ENCODE data around the gene ADAMTS17. TPM values are rescaled to one million over a fixed set of nuclear protein-coding genes. Genes with fewer than 3 reads are reported as not detected.
"Not testable (repeated sequence)": the region's sequence is repeated elsewhere in the genome, so short reads cannot be mapped to it uniquely, and the experiment has no call there.

Gene ADAMTS17
- total RNA-seq, 1 experiment from 2014 or later: 4.1 TPM

DNA sequence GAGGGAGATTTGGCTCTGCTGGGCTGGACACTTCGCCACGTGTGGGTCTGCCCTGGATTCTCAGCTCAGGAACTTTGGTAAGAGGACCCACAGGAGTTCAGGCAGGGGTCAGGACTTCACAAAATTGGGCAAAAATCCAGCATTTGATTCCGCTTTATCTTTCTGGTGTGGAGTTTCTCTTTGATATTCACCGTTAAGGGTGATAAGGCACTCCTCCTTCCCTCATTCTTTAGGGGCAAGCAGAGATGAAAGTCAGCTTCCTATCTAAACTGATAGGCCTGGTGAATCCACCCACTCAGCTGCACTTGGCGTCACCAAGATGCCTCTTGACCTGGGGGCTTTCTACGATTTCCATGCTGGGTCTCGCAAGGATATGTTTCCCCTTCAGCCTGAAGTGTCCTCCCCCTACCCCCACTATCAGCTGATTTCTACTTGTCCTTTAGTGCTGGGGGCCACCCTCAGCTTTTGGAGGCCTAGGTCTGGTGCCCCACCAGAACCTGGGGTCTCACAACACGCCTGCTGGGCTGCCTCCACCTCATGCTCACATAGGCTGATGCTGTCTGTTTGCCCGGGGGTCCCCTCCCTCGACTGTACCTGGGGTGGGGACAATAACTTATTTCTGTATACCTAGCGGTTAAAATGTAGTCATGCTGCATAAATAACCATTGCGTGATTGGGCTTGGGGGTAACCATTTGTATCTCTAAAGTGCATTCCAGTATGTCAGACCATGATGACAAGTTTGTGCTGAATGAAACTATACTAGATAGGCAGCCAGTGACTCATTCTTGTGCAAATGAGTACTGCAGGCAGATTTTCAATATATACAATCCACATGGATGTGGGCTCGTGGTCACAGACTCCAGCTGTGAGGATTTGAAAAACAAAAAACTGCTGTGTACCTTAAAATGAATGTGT is 248.3 kb downstream of the ADAMTS17 start:
- no peak overlapping the region for H3K27ac ChIP-seq

DNA sequence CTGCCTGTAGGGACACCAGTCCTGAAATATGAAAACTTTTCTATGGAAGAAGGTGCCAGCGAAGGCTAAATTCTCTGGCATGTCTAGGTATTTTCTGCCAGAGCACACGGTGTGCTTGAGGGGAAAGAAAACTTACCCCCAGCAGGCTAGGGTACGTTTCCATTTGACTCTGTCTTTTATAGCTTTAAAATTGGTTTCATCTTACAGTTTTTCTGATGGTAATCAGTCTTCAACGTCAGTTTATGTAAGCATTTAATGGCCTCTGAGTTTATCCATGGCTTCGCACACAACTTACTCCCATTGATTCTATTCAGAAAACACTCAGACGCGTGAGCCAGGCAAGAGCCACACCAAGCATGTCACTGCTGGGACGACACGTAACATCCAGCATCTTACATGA is 249.7 kb downstream of the ADAMTS17 start:
- no peaks in the 10 kb centered on the region for H3K27me3 ChIP-seq
- no peak for DNase-seq
- H3K36me3 ChIP-seq: no peaks in the 10 kb centered on the region
- no peak overlapping the region for H3K27ac ChIP-seq
- 0 out of 2 replicates have a peak, but pooled peaks cover 4% of the 10 kb centered on the region for H3K4me1 ChIP-seq
- peaks cover 4% of the 10 kb centered on the region; the same call in 1 of the 2 replicates for H3K9me3 ChIP-seq (replicated peaks)
- no peak overlapping the region for H3K4me3 ChIP-seq

More for the DNA sequence above, 248.3 kb downstream of the ADAMTS17 start:
- Histone ChIP-seq H3K36me3 (no peaks in the 10 kb centered on the region), H3K4me1 (0 out of 2 replicates have a peak, but pooled peaks cover 4% of the 10 kb centered on the region), H3K4me3 (no peak overlapping the region), H3K9me3 (replicated peaks) (peaks cover 4% of the 10 kb centered on the region; the same call in 1 of the 2 replicates), H3K27me3 (no peaks in the 10 kb centered on the region)
- no peak for DNase-seq

DNA sequence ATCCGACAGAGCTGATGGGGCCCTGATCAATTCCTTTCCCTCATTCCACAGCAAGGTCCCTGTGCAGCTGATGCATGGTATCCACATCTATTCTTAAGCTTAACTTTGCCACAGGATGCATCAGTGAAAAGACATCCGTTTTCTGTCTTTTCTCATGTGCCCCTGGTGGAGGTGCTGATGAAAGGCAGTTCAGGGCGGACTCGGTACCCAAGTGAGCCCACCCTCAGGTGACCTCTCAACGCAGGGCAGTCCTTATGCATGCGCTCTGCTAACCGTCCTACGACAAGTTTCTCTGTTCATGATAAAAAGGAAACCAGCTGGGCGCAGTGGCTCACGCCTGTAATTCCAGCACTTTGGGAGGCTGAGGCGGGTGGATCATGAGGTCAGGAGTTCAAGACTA is 251.4 kb downstream of the ADAMTS17 start:
- no peak overlapping the region for H3K27ac ChIP-seq
- H3K4me1 ChIP-seq: 0 out of 2 replicates have a peak, but pooled peaks cover 4% of the 10 kb centered on the region
- H3K27me3 ChIP-seq: no peaks in the 10 kb centered on the region
- no peak overlapping the region for H3K4me3 ChIP-seq
- no peaks in the 10 kb centered on the region for H3K36me3 ChIP-seq
- peaks cover 4% of the 10 kb centered on the region; the same call in 1 of the 2 replicates for H3K9me3 ChIP-seq (replicated peaks)
- no peak for DNase-seq

DNA sequence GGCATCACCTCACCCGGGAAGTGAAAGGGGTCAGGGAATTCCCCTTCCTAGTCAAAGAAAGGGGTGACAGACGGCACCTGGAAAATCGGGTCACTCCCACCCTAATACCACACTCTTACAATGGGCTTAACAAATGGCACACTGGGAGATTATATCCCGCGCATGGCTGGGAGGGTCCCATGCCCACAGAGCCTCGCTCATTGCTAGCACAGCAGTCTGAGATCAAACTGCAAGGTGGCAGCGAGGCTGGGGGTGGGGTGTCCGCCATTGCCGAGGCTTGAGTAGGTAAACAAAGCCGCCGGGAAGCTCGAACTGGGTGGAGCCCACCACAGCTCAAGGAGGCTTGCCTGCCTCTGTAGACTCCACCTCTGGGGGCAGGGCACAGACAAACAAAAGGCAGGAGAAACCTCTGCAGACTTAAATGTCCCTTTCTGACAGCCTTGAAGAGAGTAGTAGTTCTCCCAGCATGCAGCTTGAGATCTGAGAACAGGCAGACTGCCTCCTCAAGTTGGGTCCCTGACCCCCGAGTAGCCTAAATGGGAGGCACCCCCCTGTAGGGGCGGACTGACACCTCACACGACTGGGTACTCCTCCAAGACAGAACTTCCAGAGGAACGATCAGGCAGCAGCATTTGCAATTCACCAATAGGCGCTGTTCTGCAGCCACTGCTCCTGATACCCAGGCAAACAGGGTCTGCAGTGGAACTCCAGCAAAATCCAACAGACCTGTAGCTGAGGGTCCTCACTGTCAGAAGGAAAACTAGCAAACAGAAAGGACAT is 257.5 kb downstream of the ADAMTS17 start:
- not testable (repeated sequence) for H3K36me3 ChIP-seq; DNase-seq; H3K9me3 ChIP-seq (replicated peaks); H3K4me3 ChIP-seq; H3K27ac ChIP-seq; H3K27me3 ChIP-seq; H3K4me1 ChIP-seq

DNA sequence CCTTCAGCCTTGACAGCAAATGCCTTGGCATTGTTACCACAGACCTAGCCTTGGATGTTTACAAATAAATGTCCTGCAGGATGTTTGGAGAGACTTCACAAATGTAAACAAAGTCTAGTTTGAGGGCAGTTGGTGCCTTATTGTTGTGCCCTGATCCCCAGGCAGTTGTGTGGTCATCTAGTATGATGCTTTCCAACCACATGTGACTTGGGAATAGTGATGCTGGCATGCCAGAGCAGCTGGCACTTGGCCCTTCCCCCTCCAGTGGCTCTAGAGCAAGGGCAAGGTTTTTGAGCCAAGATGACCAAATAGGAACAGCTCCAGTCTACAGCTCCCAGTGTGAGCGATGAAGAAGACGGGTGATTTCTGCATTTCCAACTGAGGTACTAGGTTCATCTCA is 258.2 kb downstream of the ADAMTS17 start:
- no peak for DNase-seq
- no peak overlapping the region for H3K27ac ChIP-seq

DNA sequence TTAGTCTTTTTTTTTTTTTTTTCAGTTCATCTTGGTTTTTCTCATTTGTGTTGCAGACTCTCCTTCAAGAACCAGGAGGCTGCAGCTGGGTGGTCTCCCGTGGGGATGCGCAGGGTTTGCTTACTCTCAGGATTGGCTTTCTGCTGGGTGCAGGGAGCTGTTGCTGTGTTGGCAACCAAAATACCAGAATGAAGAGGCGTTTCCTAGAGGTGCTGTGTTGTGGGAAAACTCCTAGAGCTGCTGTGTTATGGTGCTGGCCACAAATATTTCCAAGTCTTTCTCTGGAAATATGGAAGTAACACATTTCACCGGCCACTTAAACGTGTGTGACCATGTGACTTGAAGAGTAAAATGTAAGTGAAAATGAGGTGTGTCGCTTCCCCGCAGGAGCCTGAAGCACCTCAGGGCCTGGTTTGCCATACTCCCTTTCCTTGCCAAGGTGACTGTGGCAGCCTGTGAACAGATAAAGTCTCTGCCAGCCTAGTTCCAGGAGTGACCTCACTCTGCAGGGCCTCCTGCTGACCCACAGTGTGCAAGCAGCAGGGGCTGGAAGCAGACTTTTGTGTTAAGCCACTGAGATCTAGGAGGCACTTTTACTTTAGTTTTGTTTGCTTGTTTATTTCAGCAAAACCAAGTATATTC is 258.9 kb downstream of the ADAMTS17 start:
- no peaks in the 10 kb centered on the region for H3K27me3 ChIP-seq

More for the DNA sequence above, 258.2 kb downstream of the ADAMTS17 start:
- no peaks in the 10 kb centered on the region for H3K4me1 ChIP-seq
- H3K27me3 ChIP-seq: no peaks in the 10 kb centered on the region
- H3K36me3 ChIP-seq: no peaks in the 10 kb centered on the region
- no peaks in the 10 kb centered on the region for H3K9me3 ChIP-seq (replicated peaks)
- H3K4me3 ChIP-seq: no peak overlapping the region

DNA sequence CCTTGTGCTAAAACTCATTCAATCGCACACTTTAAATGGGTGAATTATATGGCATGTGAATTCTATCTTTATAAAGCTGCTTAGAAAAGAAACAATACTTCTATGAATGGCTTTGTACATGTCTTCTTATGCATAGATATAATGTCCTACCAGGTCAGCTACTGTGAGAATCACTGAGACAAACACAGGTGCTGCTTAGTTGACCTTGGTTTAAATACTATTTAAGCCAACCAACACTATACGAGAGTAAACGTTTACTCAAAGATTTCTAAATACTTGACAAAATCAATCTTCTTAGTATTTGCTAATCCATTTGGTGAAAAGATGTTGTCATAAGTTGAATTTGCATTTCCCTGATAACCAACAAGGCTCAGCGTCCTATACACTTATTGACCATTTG is 260.3 kb downstream of the ADAMTS17 start:
- H3K27ac ChIP-seq: no peak overlapping the region
- H3K4me3 ChIP-seq: no peak overlapping the region
- no peak for DNase-seq

More for the DNA sequence above, 258.9 kb downstream of the ADAMTS17 start:
- no peaks in the 10 kb centered on the region for H3K4me1 ChIP-seq
- H3K9me3 ChIP-seq (replicated peaks): no peaks in the 10 kb centered on the region
- no peaks in the 10 kb centered on the region for H3K36me3 ChIP-seq
- no peak overlapping the region for H3K4me3 ChIP-seq
- no peak overlapping the region for H3K27ac ChIP-seq
- DNase-seq: no peak

DNA sequence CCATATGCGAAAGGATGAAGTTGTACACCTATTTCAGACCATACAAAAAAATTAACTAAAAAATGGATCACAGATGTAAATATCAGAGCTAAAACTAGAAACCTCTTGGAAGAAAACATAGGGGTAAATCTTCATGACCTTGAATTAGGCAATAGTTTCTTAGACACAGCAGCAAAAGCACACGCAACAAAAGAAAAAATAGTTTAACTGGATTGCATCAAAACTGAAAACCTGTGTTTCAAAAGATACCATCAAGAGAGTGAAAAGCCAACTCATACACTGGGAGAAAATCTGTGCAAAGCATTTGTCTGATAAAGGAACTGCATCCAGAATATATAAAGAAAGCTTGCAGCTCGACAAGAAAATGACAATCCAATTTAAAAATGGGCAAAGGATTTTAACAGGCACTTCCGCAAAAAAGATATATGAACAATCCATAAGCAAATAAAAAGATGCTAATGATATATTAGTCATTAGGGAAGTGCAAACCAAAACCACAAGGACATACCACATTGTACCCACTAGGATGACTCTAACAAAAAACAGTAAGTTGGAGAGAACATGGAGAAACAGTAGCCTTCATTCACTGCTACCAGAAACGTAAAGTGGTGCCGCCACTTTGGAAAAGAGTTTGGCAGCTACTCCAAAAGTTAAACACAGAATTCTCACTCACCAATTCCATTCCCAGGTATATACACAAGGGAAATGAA is 263.1 kb downstream of the ADAMTS17 start:
- no peak overlapping the region for H3K4me3 ChIP-seq
- no peaks in the 10 kb centered on the region for H3K36me3 ChIP-seq
- DNase-seq: no peak
- no peaks in the 10 kb centered on the region for H3K9me3 ChIP-seq (replicated peaks)
- H3K27me3 ChIP-seq: no peaks in the 10 kb centered on the region
- no peak overlapping the region for H3K27ac ChIP-seq
- no peaks in the 10 kb centered on the region for H3K4me1 ChIP-seq

More for the DNA sequence above, 260.3 kb downstream of the ADAMTS17 start:
- Histone ChIP-seq H3K27me3 (no peaks in the 10 kb centered on the region), H3K4me1 (no peaks in the 10 kb centered on the region), H3K9me3 (replicated peaks) (no peaks in the 10 kb centered on the region), H3K36me3 (no peaks in the 10 kb centered on the region)

DNA sequence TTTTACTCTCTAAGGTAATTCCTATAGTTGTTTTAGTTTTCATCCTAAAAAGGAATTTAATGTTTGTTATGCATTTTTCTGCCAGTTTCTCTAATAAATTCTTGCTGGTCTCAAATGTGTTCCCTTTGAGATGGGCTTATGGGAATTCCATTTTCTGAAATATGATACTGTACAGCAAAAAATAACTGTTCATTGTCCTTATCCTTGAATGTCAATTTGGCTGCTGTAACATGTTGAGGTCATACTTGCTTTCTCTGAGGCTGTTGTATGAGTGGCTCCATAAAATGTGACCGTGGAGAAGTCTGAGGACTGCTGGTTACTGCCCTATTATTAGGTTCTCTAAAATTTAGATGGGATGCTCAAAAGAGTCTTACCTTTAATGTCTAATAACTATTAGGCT is 266.5 kb downstream of the ADAMTS17 start:
- Histone ChIP-seq H3K27me3 (no peaks in the 10 kb centered on the region), H3K4me3 (no peak overlapping the region), H3K36me3 (no peaks in the 10 kb centered on the region), H3K4me1 (no peaks in the 10 kb centered on the region), H3K27ac (no peak overlapping the region), H3K9me3 (replicated peaks) (no peaks in the 10 kb centered on the region)
- peak in 1 of 2 experiments; percentile 22 for DNase-seq

DNA sequence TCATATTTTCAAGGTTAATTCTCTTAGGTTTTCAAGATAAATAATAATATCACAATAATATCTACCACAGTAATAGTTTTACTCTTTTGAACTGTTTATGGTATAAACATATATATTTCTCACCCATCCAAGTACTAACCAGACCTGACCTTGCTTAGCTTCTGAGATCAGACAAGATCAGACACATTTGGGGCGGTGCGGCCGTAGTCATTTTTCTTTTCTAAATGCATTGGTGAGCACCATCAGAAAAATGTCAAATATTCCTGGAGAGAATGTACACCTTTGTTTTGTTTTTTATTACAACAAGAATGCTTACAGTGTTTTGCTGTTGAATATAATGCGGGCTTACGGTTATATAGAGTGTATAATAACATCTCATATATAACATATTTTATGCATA is 267.8 kb downstream of the ADAMTS17 start:
- no peaks in the 10 kb centered on the region for H3K9me3 ChIP-seq (replicated peaks)
- H3K36me3 ChIP-seq: no peaks in the 10 kb centered on the region
- H3K27ac ChIP-seq: no peak overlapping the region
- H3K4me3 ChIP-seq: no peak overlapping the region
- no peaks in the 10 kb centered on the region for H3K27me3 ChIP-seq
- no peaks in the 10 kb centered on the region for H3K4me1 ChIP-seq
- no peak for DNase-seq

DNA sequence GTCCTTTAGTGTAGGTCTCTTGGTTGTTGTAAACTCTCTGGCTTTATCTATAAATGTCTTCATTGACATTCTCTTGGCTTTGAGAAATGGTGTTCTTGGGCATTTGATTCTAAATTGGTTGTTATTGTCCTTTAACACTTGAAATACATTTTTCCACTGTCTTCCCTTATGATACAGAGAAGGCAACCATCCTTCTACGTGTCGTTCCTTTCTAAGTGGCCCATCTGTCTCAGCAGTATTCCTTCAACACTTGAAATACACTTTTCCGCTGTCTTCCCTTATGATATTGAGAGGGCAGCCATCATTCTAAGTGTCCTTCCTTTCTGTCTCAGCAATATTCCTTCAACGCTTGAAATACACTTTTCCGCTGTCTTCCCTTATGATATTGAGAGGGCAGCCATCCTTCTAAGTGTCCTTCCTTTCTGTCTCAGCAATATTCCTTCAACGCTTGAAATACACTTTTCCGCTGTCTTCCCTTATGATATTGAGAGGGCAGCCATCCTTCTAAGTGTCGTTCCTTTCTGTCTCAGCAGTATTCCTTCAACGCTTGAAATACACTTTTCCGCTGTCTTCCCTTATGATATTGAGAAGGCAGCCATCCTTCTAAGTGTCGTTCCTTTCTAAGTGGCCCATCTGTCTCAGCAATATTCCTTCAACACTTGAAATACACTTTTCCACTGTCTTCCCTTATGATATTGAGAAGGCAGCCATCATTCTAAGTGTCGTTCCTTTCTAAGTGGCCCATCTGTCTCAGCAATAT is 275.1 kb downstream of the ADAMTS17 start:
- H3K27ac ChIP-seq; H3K4me1 ChIP-seq; DNase-seq; H3K9me3 ChIP-seq (replicated peaks); H3K4me3 ChIP-seq; H3K36me3 ChIP-seq; H3K27me3 ChIP-seq: not testable (repeated sequence)

DNA sequence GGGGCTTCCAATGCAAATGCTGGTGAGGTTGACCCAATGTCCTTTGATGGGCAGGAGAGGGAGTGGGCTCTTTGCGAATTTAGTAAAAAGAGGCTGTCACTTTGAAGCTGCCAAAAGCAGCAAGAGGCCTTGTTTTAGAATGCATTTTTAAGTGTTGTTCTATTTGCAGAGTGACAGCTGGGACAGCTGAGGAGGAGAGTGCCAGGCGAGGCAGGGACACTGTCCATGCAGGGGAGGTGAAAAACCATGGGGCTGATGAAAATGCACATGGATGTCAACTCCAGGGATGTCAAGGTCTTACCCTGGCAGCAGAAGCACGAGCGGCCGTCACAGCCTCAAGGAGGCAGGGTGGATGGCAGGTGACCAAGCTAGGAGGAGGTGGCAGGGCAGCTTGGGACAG is 279.8 kb downstream of the ADAMTS17 start:
- no peak overlapping the region for H3K4me3 ChIP-seq
- no peaks in the 10 kb centered on the region for H3K9me3 ChIP-seq (replicated peaks)
- no peaks in the 10 kb centered on the region for H3K36me3 ChIP-seq
- no peak for DNase-seq
- H3K27me3 ChIP-seq: 0 out of 2 replicates have a peak, but pooled peaks cover 7% of the 10 kb centered on the region
- no peak overlapping the region for H3K27ac ChIP-seq
- H3K4me1 ChIP-seq: no peaks in the 10 kb centered on the region

DNA sequence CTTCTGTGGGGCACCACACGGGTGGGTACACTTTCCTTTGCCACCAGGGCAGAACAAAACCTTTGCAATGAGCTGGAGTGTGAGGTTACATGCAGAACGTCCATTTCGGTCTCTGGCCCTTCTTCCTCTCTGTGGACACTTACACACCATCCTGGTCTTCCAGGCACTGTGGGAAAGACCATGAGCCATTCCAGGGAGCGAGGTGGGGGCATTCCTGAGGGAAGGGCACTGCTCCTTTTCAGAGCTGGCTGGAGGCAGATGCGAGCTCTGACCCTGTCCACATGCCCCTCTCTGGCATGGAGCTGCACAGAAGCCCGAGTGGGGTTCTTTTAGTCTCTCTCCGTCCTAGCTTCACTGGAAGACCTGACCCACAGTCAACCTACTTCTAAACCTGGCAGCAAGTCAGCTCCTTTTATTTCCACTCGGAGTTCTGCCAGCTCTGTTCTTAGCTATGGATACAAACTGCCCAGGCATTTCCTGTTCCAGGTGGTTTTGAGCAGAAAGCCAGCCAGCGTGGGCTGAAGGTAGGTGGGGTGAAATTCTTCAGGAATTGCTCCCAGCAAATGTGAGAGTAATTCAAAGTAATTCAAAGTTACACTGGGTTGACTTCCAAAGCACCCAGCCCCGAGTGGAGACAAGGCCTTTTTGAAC is 281.4 kb downstream of the ADAMTS17 start:
- Histone ChIP-seq H3K4me3 (no peak overlapping the region), H3K4me1 (no peaks in the 10 kb centered on the region), H3K9me3 (replicated peaks) (no peaks in the 10 kb centered on the region), H3K27me3 (0 out of 2 replicates have a peak, but pooled peaks cover 7% of the 10 kb centered on the region), H3K27ac (no peak overlapping the region), H3K36me3 (no peaks in the 10 kb centered on the region)
- no peak for DNase-seq
